Liver (tissue), 9 donors: ENCODE results near the gene SCAF1. TPM values are rescaled to one million over a fixed set of nuclear protein-coding genes. Genes with fewer than 3 reads are reported as not detected.

Experiments
- DNase-seq: peaks from one replicate; pipeline ENCODE4 v3.0.0-alpha.2; 2017; ENCODE audit warnings: low spot score
- H3K27ac ChIP-seq, 2 donors: one replicate each; pipeline ENCODE4 v1.7.0; 2013; ENCODE audit warnings: inconsistent platforms in 2 of 2, low read length in 2 of 2, control low read depth in 1 of 2, low read depth in 1 of 2, mild to moderate bottlenecking in 1 of 2
- H3K27me3 ChIP-seq, 4 donors: one replicate each; pipeline versions ENCODE4 v1.6.1 to v1.7.0; 2013; ENCODE audit warnings: low read length in 3 of 4, inconsistent platforms in 1 of 4, mild to moderate bottlenecking in 1 of 4, moderate library complexity in 1 of 4; ENCODE audit not compliant: control insufficient read depth in 4 of 4, insufficient read depth in 4 of 4
- H3K36me3 ChIP-seq, 4 donors: one replicate each; pipeline versions ENCODE4 v1.6.1 to v1.7.0; 2013; ENCODE audit warnings: low read length in 3 of 4, mild to moderate bottlenecking in 3 of 4, low read depth in 1 of 4, moderate library complexity in 1 of 4; ENCODE audit not compliant: control insufficient read depth in 4 of 4, insufficient read depth in 3 of 4
- H3K4me1 ChIP-seq, 4 donors: one replicate each; pipeline versions ENCODE4 v1.6.1 to v1.7.0; 2013; ENCODE audit warnings: low read length in 3 of 4, mild to moderate bottlenecking in 3 of 4, moderate library complexity in 1 of 4; ENCODE audit not compliant: control insufficient read depth in 4 of 4, insufficient read depth in 4 of 4
- H3K4me3 ChIP-seq, 3 donors: one replicate each; pipeline versions ENCODE4 v1.6.1 to v1.7.0; 2013; ENCODE audit warnings: low read length in 3 of 3, control low read depth in 1 of 3, low read depth in 1 of 3, mild to moderate bottlenecking in 1 of 3
- H3K9ac ChIP-seq, 2 donors: one replicate each; pipeline ENCODE4 v1.7.0; 2013; ENCODE audit warnings: low read length in 2 of 2, mild to moderate bottlenecking in 2 of 2, moderate library complexity in 2 of 2, control low read depth in 1 of 2, low read depth in 1 of 2
- H3K9me3 ChIP-seq, 4 donors: one replicate each; pipeline versions ENCODE4 v1.6.1 to v1.7.0; 2013; ENCODE audit warnings: low read length in 3 of 4; ENCODE audit not compliant: control insufficient read depth in 4 of 4
- EGR1 ChIP-seq, 2 donors: IDR thresholded peaks; 2 replicates each; pipeline ENCODE4 v1.6.1; 2016 to 2018; ENCODE audit warnings: antibody characterized with exemption in 2 of 2, low read depth in 2 of 2
- FOXA1 ChIP-seq: IDR thresholded peaks from 2 replicates; pipeline ENCODE4 v1.6.1; 2016; ENCODE audit warnings: antibody characterized with exemption
- FOXA2 ChIP-seq: IDR thresholded peaks from 2 replicates; pipeline ENCODE4 v1.6.1; 2016; ENCODE audit warnings: antibody characterized with exemption
- GABPA ChIP-seq, 2 donors: IDR thresholded peaks in 1 of 2; conservative IDR thresholded peaks in 1 of 2; 2 replicates each; pipeline ENCODE4 v1.6.1; 2016; ENCODE audit warnings: antibody characterized with exemption in 2 of 2, mild to moderate bottlenecking in 1 of 2, moderate library complexity in 1 of 2
- HNF4A ChIP-seq, 2 donors: conservative IDR thresholded peaks; 2 replicates each; pipeline ENCODE4 v1.6.1; 2016; ENCODE audit warnings: antibody characterized with exemption in 2 of 2, mild to moderate bottlenecking in 2 of 2
- JUND ChIP-seq, 2 donors: IDR thresholded peaks; 2 replicates each; pipeline ENCODE4 v1.6.1; 2016; ENCODE audit warnings: antibody characterized with exemption in 2 of 2
- NR2F2 ChIP-seq: IDR thresholded peaks from 2 replicates; pipeline ENCODE4 v1.6.1; 2016; ENCODE audit warnings: antibody characterized with exemption
- RAD21 ChIP-seq, 2 donors: IDR thresholded peaks; 2 replicates each; pipeline ENCODE4 v1.6.1; 2016; ENCODE audit warnings: antibody characterized with exemption in 2 of 2, mild to moderate bottlenecking in 2 of 2
- RXRA ChIP-seq, 2 donors: IDR thresholded peaks; 2 replicates each; pipeline ENCODE4 v1.6.1; 2017 to 2018; ENCODE audit warnings: antibody characterized with exemption in 2 of 2, mild to moderate bottlenecking in 1 of 2
- SP1 ChIP-seq: IDR thresholded peaks from 2 replicates; pipeline ENCODE4 v1.6.1; 2018; ENCODE audit warnings: antibody characterized with exemption, mild to moderate bottlenecking
- TAF1 ChIP-seq: conservative IDR thresholded peaks from 2 replicates; pipeline ENCODE4 v1.6.1; 2016; ENCODE audit warnings: antibody characterized with exemption, mild to moderate bottlenecking
- WGBS: extraction: QIAGEN DNeasy Blood & Tissue Kit; methylation state at CpG from one replicate; pipeline ENCODE4 v1.1.7; 2013; 5-methylcytosine and 5-hydroxymethylcytosine counted together
- polyA plus RNA-seq, 2 donors: library from polyadenylated mRNA; stranded (reverse) in 1 of 2; unstranded in 1 of 2; fragments of 200-250 nt in 1 of 2; fragments of >200 nt in 1 of 2; fragmentation: Nextera tagmentation in 1 of 2; extraction: Ambion mirVana in 1 of 2; gene quantifications; one replicate each; pipeline versions ENCODE4 v1.2.1 to v1.2.3, GENCODE V29; 2013 to 2015
- total RNA-seq, 2 donors: library from RNA; depleted of rRNA; stranded (reverse); fragments of >200 nt; gene quantifications; one replicate each; pipeline ENCODE4 v1.2.3, GENCODE V29; 2014
- TF ChIP-seq, protein P1 (sequence below): IDR thresholded peaks from 2 replicates; pipeline ENCODE4 v1.6.1; 2016; ENCODE audit warnings: antibody characterized with exemption, mild to moderate bottlenecking
- TF ChIP-seq, protein P2 (sequence below): IDR thresholded peaks from 2 replicates; pipeline ENCODE4 v1.6.1; 2016; ENCODE audit warnings: antibody characterized with exemption
- TF ChIP-seq, protein P3 (sequence below): fragments of 150-350 bp; IDR thresholded peaks from 2 replicates; pipeline ENCODE4 v1.5.1; 2017; ENCODE audit warnings: improper control_type of control experiment, low read depth, low read length; ENCODE audit not compliant: missing input control
- TF ChIP-seq, protein P4 (sequence below): IDR thresholded peaks from 2 replicates; pipeline ENCODE4 v1.6.1; 2016; ENCODE audit warnings: antibody characterized with exemption
- TF ChIP-seq, protein P5 (sequence below): IDR thresholded peaks from 2 replicates; pipeline ENCODE4 v1.6.1; 2016; ENCODE audit warnings: antibody characterized with exemption
- donor health status: healthy.
- donor health status: healthy.
- donor health status: healthy.
- donor health status: healthy.
- donor health status: healthy.

SCAF1 gene
- total and polyA plus RNA-seq, 4 donors = 4.6 to 17.6 (median 9.9) TPM

DNA sequence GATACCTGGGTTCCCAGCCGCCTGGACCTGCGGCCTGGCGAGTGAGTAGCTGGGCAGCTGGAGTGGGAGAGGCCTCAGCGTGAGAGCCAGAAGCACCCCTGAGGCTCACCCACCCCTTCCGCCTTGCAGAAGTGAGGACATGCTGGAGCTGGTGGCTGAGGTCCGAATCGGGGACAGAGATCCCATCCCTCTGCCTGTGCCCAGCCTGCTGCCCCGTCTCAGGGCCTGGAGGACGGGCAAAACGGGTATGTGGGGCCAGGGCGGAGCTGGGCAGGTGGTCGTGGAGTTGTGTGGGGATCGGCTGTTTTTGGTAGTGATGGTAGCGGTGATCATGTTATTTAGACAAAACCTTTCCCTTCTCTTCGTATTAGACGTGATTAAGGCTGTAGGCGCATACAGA, 4.6 kb downstream of the SCAF1 start (continued):
- TF ChIP-seq, protein P1, sequence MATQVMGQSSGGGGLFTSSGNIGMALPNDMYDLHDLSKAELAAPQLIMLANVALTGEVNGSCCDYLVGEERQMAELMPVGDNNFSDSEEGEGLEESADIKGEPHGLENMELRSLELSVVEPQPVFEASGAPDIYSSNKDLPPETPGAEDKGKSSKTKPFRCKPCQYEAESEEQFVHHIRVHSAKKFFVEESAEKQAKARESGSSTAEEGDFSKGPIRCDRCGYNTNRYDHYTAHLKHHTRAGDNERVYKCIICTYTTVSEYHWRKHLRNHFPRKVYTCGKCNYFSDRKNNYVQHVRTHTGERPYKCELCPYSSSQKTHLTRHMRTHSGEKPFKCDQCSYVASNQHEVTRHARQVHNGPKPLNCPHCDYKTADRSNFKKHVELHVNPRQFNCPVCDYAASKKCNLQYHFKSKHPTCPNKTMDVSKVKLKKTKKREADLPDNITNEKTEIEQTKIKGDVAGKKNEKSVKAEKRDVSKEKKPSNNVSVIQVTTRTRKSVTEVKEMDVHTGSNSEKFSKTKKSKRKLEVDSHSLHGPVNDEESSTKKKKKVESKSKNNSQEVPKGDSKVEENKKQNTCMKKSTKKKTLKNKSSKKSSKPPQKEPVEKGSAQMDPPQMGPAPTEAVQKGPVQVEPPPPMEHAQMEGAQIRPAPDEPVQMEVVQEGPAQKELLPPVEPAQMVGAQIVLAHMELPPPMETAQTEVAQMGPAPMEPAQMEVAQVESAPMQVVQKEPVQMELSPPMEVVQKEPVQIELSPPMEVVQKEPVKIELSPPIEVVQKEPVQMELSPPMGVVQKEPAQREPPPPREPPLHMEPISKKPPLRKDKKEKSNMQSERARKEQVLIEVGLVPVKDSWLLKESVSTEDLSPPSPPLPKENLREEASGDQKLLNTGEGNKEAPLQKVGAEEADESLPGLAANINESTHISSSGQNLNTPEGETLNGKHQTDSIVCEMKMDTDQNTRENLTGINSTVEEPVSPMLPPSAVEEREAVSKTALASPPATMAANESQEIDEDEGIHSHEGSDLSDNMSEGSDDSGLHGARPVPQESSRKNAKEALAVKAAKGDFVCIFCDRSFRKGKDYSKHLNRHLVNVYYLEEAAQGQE = no peak
- TF ChIP-seq EGR1 (IDR thresholded peaks at IDR 0.05; ENCODE audit: low read depth in 2 of 2) (no peak), JUND (IDR thresholded peaks at IDR 0.05) (no peak), NR2F2 (no peak)

DNA sequence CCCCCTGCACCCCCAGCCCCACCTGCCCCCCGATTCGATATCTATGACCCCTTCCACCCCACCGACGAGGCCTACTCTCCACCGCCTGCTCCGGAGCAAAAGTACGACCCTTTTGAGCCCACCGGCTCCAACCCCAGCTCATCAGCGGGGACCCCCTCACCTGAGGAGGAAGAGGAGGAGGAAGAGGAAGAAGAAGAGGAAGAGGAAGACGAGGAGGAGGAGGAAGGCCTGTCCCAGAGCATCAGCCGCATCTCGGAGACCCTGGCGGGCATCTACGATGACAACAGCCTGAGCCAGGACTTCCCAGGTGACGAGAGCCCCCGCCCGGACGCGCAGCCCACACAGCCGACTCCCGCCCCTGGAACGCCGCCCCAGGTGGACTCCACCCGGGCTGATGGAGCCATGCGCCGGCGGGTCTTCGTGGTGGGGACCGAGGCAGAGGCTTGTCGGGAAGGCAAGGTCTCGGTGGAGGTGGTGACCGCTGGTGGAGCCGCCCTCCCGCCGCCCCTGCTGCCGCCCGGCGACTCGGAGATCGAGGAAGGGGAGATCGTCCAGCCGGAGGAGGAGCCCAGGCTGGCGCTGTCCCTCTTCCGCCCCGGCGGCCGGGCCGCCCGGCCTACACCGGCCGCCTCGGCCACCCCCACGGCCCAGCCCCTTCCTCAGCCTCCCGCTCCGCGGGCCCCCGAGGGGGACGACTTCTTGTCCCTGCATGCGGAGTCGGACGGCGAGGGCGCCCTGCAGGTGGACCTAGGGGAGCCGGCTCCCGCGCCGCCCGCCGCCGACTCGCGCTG, 9.2 kb downstream of the SCAF1 start:
- DNase-seq = no peak
- Histone ChIP-seq H3K9ac (no peak overlapping the region), H3K4me1 (peaks cover 0 to 2% (median 0%) of the 10 kb centered on the region in 4 donors), H3K4me3 (no peak overlapping the region), H3K27ac (no peak overlapping the region), H3K9me3 (no peaks in the 10 kb centered on the region), H3K36me3 (peaks cover 21 to 65% (median 46%) of the 10 kb centered on the region in 4 donors), H3K27me3 (no peaks in the 10 kb centered on the region)
- 98% methylated on average over 72 of the region's 72 CpGs for WGBS
- TF ChIP-seq FOXA2 = no peak
- TF ChIP-seq, protein P2, sequence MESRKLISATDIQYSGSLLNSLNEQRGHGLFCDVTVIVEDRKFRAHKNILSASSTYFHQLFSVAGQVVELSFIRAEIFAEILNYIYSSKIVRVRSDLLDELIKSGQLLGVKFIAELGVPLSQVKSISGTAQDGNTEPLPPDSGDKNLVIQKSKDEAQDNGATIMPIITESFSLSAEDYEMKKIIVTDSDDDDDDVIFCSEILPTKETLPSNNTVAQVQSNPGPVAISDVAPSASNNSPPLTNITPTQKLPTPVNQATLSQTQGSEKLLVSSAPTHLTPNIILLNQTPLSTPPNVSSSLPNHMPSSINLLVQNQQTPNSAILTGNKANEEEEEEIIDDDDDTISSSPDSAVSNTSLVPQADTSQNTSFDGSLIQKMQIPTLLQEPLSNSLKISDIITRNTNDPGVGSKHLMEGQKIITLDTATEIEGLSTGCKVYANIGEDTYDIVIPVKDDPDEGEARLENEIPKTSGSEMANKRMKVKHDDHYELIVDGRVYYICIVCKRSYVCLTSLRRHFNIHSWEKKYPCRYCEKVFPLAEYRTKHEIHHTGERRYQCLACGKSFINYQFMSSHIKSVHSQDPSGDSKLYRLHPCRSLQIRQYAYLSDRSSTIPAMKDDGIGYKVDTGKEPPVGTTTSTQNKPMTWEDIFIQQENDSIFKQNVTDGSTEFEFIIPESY = no peak
- no peak for TF ChIP-seq RXRA (IDR thresholded peaks at IDR 0.05)
- no peak for TF ChIP-seq NR2F2
- TF ChIP-seq, protein P1 = no peak
- TF ChIP-seq EGR1 (IDR thresholded peaks at IDR 0.05; ENCODE audit: low read depth in 2 of 2) = no peak
- TF ChIP-seq, protein P3, sequence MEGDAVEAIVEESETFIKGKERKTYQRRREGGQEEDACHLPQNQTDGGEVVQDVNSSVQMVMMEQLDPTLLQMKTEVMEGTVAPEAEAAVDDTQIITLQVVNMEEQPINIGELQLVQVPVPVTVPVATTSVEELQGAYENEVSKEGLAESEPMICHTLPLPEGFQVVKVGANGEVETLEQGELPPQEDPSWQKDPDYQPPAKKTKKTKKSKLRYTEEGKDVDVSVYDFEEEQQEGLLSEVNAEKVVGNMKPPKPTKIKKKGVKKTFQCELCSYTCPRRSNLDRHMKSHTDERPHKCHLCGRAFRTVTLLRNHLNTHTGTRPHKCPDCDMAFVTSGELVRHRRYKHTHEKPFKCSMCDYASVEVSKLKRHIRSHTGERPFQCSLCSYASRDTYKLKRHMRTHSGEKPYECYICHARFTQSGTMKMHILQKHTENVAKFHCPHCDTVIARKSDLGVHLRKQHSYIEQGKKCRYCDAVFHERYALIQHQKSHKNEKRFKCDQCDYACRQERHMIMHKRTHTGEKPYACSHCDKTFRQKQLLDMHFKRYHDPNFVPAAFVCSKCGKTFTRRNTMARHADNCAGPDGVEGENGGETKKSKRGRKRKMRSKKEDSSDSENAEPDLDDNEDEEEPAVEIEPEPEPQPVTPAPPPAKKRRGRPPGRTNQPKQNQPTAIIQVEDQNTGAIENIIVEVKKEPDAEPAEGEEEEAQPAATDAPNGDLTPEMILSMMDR = no peak
- TF ChIP-seq FOXA1 = no peak
- TF ChIP-seq HNF4A (conservative IDR thresholded peaks at IDR 0.05) = no peak
- TF ChIP-seq, protein P4, sequence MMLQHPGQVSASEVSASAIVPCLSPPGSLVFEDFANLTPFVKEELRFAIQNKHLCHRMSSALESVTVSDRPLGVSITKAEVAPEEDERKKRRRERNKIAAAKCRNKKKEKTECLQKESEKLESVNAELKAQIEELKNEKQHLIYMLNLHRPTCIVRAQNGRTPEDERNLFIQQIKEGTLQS = no peak
- TF ChIP-seq, protein P5, sequence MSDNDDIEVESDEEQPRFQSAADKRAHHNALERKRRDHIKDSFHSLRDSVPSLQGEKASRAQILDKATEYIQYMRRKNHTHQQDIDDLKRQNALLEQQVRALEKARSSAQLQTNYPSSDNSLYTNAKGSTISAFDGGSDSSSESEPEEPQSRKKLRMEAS = no peak
- TF ChIP-seq RAD21 (IDR thresholded peaks at IDR 0.05) = no peak
- TF ChIP-seq TAF1 = no peak
- no peak for TF ChIP-seq JUND (IDR thresholded peaks at IDR 0.05)
- TF ChIP-seq GABPA (IDR thresholded peaks at IDR 0.05 in 1 of 2, conservative IDR thresholded peaks at IDR 0.05 in 1 of 2) = no peak
- no peak for TF ChIP-seq SP1
